Testis (tissue), 3 donors: ENCODE results near the gene FSD2. TPM values are rescaled to one million over a fixed set of nuclear protein-coding genes. Genes with fewer than 3 reads are reported as not detected.

Experiments
- DNase-seq: peaks from one replicate; pipeline ENCODE4 v3.0.0-alpha.2; 2019
- H3K27ac ChIP-seq, 2 donors: fragments of 200-600 bp; sonication (generic); one replicate each; pipeline ENCODE4 v1.5.1; 2019
- H3K27me3 ChIP-seq: fragments of 200-600 bp; sonication (generic); one replicate; pipeline ENCODE4 v1.5.1; 2019
- H3K36me3 ChIP-seq: fragments of 200-600 bp; sonication (generic); one replicate; pipeline ENCODE4 v1.5.1; 2017; ENCODE audit warnings: low read depth; ENCODE audit errors: missing control alignments
- H3K4me1 ChIP-seq: fragments of 200-600 bp; sonication (generic); one replicate; pipeline ENCODE4 v1.5.1; 2019
- H3K4me3 ChIP-seq, 2 donors: fragments of 200-600 bp; sonication (generic); one replicate each; pipeline ENCODE4 v1.5.1; 2017 to 2019
- H3K9me3 ChIP-seq: fragments of 200-600 bp; sonication (generic); one replicate; pipeline ENCODE4 v1.5.1; 2017
- POLR2A ChIP-seq: fragments of 450-650 bp; IDR thresholded peaks from one replicate; pipeline ENCODE4 v1.6.1; 2017; ENCODE audit warnings: antibody characterized with exemption, mild to moderate bottlenecking, moderate library complexity
- WGBS, 2 donors: methylation state at CpG; one replicate each; pipeline ENCODE4 v1.1.5; 2018; 5-methylcytosine and 5-hydroxymethylcytosine counted together
- intact Hi-C: fragments of 100-400 bp; cut with DNase I; formaldehyde crosslinking; loops from one replicate; pipeline ENCODE4 v1.15.1; 2023; ENCODE audit warnings: low total_unique reads
- polyA plus RNA-seq: library from polyadenylated mRNA; stranded (reverse); fragments of 350-450 nt; fragmentation: Illumina TruSeq; extraction: RNeasy Lipid Tissue Mini Kit (QIAGEN cat#74804); gene quantifications from one replicate; pipeline ENCODE4 v1.2.3, GENCODE V29; 2014; ENCODE audit warnings: low read depth, low replicate concordance; ENCODE audit not compliant: insufficient read depth
- total RNA-seq, 2 donors: library from RNA; depleted of rRNA; stranded (reverse); fragments of >200 nt; gene quantifications; one replicate each; pipeline ENCODE4 v1.2.3, GENCODE V29; 2016
- TF ChIP-seq, protein P1 (sequence below), 3 experiments: fragments of 450-650 bp in 2 of 3; fragments of 200-600 bp in 1 of 3; sonication (generic) in 1 of 3; IDR thresholded peaks; one replicate each; pipeline ENCODE4 v1.5.1; 2016 to 2019; ENCODE audit warnings: antibody characterized with exemption in 3 of 3, mild to moderate bottlenecking in 2 of 3, moderate library complexity in 1 of 3

FSD2 gene
- total and polyA plus RNA-seq, 3 donors from 2014 or later: 0.19 to 0.95 TPM; not detected in 1

DNA sequence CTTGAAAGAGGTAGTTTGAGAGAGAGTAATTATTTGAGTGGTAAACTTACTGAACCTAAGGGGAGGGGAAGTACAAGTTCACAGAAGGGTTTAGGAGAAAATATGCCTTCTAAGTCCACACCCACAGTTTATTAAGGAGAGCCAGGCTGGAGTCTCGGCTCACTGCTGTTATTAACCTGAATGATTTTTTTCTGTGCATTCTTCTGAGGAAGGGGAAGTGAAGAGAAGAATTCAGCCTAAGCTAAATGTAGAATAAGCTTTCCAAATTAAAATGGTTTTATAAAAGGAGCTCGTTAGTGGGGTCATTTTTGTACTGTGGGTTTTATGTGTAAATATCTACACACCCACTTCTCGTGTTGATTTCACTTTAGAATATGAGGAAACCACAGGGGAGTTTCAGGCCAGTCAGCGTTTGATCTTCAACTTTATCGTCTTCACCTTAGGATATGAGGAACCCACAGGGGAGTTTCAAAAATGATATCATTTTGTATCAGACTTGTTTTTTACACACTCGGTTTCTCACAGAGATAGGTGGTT, 5.1 kb upstream of the FSD2 start:
- intact Hi-C loops: no loop called here
- TF ChIP-seq, protein P1, sequence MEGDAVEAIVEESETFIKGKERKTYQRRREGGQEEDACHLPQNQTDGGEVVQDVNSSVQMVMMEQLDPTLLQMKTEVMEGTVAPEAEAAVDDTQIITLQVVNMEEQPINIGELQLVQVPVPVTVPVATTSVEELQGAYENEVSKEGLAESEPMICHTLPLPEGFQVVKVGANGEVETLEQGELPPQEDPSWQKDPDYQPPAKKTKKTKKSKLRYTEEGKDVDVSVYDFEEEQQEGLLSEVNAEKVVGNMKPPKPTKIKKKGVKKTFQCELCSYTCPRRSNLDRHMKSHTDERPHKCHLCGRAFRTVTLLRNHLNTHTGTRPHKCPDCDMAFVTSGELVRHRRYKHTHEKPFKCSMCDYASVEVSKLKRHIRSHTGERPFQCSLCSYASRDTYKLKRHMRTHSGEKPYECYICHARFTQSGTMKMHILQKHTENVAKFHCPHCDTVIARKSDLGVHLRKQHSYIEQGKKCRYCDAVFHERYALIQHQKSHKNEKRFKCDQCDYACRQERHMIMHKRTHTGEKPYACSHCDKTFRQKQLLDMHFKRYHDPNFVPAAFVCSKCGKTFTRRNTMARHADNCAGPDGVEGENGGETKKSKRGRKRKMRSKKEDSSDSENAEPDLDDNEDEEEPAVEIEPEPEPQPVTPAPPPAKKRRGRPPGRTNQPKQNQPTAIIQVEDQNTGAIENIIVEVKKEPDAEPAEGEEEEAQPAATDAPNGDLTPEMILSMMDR (IDR thresholded peaks at IDR 0.05): no peak
- TF ChIP-seq POLR2A: no peak
- Histone ChIP-seq H3K4me3 (peak overlapping the region; percentile 83 to 97), H3K36me3 (no peaks in the 10 kb centered on the region), H3K9me3 (no peaks in the 10 kb centered on the region), H3K27me3 (no peaks in the 10 kb centered on the region), H3K4me1 (no peaks in the 10 kb centered on the region), H3K27ac (peak overlapping the region; percentile 97 to 100)
- WGBS, 2 donors: 0% methylated on average over 6 of the region's 6 CpGs
- no peak for DNase-seq

DNA sequence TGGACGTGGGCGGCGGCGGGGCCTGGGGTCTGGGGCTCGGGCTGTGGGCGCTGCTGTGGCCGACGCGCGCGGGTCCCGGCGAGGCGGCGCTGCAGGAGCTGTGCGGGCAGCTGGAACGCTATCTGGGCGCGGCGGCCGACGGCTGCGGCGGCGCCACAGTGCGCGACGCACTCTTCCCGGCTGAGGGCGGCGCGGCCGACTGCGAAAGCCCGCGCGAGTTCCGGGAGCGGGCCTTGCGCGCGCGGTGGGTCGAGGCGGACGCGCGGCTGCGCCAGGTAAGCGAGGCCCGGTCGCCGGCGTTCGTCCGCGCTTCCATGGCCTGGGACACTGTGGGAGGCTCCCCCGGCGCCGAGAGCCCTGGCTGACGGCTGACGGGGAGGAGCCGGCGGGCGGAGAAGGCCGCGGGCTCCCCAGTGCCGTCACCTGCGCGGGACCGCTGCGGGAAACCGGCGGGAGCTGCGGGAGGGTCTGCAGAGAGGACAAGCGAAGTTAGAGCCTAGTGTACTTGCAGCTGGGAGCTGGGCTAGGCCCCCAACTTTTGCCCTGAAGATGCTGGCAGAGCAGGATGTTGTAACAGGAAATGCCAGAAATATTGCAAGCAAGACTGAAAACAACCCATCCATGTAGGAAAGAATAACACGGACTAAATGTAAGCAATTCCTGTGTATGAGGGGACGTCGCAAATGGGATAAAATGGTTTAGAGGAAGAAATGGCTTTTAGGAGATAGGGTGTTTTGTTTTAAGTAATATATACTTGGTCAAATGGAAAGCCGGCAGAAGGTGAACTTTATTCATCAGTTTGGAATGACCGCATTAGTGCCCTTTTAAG, 4.4 kb upstream of the FSD2 start:
- peak; percentile 42 for DNase-seq
- no peaks in the 10 kb centered on the region for H3K36me3 ChIP-seq
- H3K4me1 ChIP-seq: no peaks in the 10 kb centered on the region
- intact Hi-C loops: no loop called here
- no peak for TF ChIP-seq POLR2A
- TF ChIP-seq, protein P1 (IDR thresholded peaks at IDR 0.05): no peak
- H3K9me3 ChIP-seq: no peaks in the 10 kb centered on the region
- no peaks in the 10 kb centered on the region for H3K27me3 ChIP-seq
- H3K4me3 ChIP-seq: peak overlapping the region; percentile 83 to 97
- 0% methylated on average over 6 to 19 of the region's 81 CpGs for WGBS, 2 donors
- H3K27ac ChIP-seq: peak overlapping the region; percentile 97 to 100

DNA sequence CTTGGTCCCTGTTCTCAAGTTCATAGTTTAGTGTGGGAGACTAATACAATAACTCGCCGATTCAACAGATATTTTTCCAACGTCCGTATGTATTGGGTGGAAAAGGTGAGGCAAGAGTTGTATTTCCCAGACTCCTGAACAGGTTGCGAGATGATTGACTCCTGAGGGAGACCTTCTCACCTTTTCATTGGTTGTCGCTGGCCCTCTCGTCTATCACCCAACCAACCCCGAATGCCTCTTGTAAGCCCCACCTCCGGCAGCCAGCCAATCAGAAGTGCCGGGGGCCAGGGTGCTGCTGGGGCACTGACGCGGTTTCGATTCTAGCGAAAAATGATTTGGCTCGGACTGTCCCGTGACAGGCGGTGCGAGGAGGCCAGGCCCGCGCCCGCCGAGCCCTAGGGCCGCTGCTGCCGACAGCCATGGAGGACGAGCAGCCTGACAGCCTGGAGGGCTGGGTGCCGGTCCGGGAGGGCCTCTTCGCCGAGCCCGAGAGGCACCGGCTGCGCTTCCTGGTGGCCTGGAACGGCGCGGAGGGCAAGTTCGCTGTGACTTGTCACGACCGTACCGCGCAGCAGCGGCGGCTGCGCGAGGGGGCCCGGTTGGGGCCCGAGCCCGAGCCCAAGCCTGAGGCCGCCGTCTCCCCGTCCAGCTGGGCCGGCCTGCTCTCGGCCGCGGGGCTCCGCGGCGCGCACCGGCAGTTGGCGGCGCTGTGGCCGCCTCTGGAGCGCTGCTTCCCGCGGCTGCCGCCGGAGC, 3.6 kb upstream of the FSD2 start, which contains the start of gene WHAMM:
Gene WHAMM, plus strand, starts transcription at position 321 of the 753 bp plus-strand sequence. Its CDS starts 99 bp downstream, at position 420.
- Histone ChIP-seq H3K4me3 (peak within 1 kb of the TSS; percentile 83 to 97), H3K4me1 (no peaks in the 10 kb centered on the region), H3K9me3 (no peaks in the 10 kb centered on the region), H3K27ac (peak within 1 kb of the TSS; percentile 97 to 100), H3K36me3 (no peaks in the 10 kb centered on the region), H3K27me3 (no peaks in the 10 kb centered on the region)
- peak; percentile 99 for DNase-seq
- intact Hi-C loops: no loop called here
- 0 to 3% methylated on average over 10 to 35 of the region's 67 CpGs for WGBS, 2 donors
- TF ChIP-seq, protein P1 (IDR thresholded peaks at IDR 0.05): no peak
- peak; percentile 95 for TF ChIP-seq POLR2A

DNA sequence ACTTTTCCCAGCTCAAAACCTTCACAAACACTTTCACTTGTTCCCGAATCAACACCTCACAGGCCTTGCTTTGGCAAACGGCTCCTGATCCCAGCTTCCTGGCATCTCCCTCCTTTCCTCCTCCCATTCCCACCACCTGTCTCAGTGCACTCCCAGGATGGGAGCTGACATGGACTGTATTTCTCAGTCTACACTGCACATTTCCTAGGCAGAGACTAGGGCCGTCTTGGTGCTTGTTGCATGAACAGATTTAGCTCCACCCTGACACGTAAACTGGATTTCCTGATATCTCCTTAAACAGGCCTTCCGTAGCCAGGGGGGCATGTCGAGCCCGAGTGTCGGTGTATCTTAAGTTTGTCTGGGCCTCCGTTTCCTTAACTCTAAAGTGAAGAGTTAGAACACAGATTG, 2.8 kb upstream of the FSD2 start:
- Histone ChIP-seq H3K27me3 (no peaks in the 10 kb centered on the region), H3K4me3 (peak overlapping the region; percentile 83 to 97), H3K9me3 (no peaks in the 10 kb centered on the region), H3K4me1 (no peaks in the 10 kb centered on the region), H3K27ac (no peak overlapping the region), H3K36me3 (no peaks in the 10 kb centered on the region)
- intact Hi-C loops: no loop called here
- 44 to 67% methylated on average over 9 of the region's 9 CpGs for WGBS, 2 donors
- no peak for DNase-seq
- no peak for TF ChIP-seq POLR2A
- TF ChIP-seq, protein P1 (IDR thresholded peaks at IDR 0.05): no peak
